GM10847 (cell line): ENCODE data around the gene BARX1.

Source experiments
- POLR2A ChIP-seq: IDR thresholded peaks from 2 replicates; pipeline ENCODE4 v1.6.1; 2011; ENCODE audit not compliant: insufficient read length; ENCODE audit errors: extremely low read depth

BARX1 gene

DNA sequence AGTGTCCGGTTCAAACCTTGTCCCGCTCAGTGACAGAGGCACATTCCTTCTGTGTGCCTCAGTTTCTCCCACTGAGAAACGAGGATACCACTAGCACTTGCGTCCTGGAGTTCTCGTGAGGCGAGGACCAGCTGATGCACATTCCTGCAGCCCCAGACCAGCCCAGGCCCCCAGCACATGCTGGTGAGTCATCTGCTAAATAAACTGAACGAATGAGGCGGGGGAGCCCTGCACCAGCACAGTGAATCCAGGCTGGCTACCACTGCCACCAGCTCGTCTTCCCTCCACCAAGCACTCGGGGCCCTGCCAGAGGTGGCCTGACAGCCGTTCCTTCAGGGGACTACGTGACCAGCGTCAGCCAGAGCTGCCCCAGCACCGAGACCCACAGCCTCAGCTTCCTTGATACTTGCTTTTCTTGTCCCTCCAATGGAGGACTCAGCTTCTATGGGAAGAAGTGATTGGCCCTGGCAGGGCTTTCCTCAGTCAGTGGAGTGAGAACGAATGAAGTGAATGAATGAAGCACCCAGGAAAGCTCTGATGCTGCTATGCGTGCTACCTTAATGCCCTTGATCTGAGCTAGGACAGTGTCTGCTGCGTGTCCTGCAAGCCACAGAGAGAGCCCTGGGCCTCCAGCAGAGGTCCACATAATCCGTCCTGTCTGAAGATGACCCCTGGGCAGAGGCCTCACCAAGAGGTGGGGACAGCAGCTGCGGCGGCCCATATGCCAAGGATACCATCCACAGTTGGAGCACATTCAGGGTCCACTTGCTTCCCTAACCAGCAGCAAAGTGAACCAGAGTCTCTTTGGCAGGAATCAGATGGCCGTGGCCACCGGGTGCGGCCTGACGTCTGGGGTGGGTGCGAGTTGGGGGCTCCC lies 13.5 kb upstream of the BARX1 start:
- no peak for TF ChIP-seq POLR2A

DNA sequence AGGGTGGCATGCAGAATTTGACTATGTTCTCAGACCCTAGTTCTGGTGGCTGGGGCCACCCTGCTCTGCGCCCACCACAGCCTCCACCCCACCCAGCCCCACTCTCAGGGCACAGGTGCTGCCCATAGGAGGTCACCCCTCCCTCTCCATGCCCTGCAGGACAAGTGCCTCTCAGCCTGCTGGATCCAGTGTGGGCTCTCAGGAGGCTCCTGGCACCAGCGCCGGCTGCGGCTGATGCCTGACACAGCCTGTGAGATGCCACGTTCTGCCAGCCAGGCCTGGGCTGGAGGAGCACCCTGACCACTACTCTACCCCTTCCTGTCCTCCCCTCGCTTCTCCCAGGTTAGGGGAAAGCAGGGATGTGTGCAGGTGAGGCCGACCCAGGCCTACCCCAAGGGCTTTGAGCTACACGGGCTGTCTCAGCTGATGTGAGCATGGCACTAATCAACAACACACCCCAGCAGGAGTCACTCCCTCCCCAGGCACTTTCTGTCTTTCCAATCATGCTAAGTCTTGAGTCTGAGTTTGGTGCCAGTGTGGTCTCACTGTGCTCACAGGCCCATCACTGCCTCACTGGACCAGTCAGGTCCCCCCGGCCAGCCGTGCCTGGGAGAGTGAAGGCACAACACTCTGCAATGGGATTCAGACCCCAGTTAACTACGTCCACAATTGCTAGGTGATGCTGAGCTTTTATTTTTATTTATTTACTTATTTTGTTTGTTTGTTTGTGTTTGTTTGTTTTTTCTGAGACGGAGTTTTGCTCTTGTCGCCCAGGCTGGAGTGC lies 12.1 kb upstream of the BARX1 start:
- no peak for TF ChIP-seq POLR2A

DNA sequence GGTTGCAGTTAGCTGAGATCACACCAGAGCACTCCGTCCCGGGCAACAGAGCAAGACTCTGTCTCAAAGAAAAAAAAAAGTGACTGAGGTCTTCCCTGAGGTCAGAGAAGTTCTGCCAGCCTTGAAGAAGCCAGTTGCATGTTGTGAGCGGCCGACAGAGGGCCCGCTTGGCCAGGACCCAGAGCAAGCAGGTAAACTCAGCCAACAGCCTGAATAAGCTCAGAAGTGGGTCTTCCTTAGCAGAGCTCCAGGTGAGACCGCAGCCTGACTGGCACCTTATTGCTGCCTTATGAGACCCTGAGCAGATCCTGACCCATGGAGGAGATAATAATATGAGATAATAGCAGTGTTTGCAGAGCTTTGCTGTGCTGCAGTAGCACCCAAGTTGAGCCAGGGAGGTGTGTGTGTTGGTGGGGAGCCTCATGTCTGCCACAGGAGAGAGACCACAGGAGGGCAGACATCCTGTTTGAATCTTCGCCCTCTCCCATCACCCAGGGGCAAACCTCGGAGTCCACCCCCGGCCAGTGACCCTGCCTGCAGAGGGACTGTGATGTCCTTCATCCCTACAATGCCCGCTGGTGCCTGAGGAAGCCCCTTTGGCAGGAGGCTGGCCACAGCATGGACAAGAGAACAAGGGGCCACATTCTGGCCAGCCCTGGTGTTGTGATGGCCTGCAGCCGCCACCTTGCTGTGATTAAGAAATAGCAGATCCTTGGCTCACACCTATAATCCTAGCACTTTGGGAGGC lies 10.8 kb upstream of the BARX1 start:
- no peak for TF ChIP-seq POLR2A

DNA sequence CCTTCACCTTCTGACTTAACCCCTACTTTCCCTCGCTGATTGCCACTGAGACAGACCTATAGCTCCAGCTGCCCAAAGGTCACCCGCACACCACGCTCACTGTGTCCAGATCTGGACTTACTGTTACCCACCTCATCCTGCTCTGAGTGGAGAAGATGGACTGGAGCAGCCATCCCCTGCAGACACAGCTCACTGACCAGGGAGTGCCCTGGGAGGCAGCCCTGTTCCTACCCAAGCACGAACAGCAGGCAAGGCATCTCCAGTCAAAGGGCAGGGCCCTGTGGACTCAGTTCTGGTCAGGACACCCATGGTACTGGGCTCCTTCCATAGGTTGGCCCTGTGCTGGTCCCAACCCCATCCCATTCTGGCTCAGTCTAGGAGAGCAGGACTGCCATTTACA lies 9.5 kb upstream of the BARX1 start:
- no peak for TF ChIP-seq POLR2A

DNA sequence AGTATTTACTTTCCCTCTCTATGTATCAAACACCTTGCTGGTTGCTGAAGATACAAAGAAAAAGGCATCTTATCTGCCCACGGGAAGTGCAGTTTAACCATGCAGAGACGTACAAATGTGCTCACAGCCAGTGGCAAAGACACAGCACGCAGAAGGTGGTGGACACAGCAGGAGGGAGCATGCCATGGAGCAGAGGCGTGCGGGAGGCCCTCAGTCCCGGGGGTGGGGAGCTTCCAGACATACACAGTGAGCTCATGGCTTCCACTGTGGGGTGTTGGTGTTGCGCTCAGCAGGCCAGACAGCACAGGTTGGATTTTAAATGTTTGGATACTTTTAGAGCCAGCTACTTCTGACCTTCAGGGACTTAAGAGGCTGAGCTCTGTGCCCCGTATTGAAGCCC lies 8.8 kb upstream of the BARX1 start:
- no peak for TF ChIP-seq POLR2A

DNA sequence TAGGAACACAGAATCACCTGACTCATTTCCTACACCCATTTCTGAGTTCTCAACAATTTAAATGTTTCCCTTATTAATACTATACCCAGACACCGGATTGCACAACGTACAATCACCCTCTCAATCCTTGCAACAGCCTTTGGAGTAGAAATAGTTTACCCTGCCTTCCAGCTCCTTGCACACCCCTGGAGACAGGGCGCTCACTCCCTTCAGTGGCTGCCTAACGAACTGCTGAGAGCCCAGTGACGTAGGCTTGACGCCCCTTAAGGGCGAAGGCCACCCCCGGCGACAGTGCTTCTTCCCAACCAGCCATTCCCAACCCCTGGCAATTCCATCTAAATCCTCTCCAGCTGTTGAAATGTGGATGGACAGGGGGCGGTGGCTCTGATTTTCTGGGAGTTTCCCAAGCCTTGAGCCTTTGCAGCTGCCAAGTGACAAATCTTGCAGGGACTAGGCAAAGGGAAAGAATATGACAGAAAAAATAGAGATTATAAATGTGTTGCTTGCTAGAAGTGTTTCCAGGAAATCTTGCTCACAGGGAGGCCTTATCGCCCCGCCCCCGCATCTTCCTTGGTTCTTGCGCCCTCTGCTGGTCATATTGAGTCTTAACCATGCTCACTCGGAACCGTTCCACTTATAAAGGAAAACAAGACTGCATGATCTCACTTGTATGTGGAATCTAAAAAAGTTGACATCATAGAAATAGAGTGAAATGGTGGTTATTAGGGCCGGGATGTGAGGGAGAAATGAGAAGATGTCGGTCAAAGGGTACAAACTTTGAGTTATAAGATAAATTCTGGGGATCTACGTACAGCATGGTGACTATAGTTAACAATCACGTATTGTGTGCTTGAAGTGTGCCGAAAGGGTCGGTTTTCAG lies 7.6 kb upstream of the BARX1 start:
- no peak for TF ChIP-seq POLR2A

DNA sequence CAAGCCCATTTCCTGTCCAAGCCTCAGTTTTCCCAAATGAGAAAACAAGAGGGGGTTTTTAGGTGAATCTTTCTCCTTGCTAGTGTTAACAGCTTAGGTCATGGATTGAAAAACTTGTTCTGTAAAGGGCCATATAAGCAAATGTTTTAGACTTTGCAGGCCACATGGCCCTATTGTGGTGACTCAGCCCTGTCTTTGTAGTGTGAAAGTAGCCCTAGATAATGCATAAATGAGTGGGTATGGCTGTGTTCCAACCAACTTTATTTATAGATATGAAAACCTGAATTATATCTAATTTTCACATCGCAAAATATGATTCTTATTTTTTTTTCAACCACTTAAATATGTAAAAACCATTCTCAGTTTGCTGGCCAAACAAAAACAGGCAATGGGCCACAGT lies 6.9 kb upstream of the BARX1 start:
- TF ChIP-seq POLR2A: no peak

DNA sequence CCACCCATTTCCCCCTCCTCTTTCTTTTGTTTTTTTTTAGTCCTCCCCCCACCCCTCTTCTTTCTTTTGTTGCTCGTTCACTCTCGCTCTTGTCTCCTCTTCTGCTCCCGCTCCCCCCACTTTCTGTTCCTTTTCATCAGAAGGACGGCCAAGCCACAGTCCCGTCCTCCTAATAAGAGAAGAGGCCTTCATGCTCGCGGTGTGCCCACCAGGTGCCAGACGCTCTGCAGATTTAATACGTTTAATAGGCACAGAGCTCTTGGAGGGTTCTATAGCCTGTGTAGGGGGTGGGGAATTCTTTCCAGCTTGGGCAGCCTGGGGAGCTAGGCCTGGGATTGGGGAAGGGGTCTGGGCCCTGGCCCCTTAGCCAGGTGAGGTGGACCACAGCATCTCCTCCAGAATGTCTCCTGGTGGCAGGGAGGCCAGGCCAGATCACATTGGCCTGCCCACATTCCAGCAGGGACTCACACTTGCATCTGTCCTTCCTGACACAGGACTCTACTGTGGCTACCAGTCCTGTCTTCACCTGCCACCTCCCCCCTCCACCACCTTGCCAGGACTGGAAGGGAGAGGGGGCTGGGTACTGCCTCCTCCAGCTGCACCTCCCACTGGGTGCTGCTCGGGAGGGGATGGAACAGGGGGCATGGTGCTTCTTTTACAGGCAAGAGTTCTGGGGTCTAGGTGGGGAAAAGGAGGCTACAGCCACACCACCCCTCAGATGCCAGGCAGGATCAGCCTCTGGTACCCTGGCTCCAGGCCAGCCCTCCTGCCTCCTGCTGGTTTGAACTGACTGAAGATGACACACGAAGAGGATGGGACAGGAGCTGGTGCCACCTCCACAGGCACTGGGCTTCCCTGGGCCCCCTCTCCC lies 6.1 kb upstream of the BARX1 start:
- TF ChIP-seq POLR2A: no peak

DNA sequence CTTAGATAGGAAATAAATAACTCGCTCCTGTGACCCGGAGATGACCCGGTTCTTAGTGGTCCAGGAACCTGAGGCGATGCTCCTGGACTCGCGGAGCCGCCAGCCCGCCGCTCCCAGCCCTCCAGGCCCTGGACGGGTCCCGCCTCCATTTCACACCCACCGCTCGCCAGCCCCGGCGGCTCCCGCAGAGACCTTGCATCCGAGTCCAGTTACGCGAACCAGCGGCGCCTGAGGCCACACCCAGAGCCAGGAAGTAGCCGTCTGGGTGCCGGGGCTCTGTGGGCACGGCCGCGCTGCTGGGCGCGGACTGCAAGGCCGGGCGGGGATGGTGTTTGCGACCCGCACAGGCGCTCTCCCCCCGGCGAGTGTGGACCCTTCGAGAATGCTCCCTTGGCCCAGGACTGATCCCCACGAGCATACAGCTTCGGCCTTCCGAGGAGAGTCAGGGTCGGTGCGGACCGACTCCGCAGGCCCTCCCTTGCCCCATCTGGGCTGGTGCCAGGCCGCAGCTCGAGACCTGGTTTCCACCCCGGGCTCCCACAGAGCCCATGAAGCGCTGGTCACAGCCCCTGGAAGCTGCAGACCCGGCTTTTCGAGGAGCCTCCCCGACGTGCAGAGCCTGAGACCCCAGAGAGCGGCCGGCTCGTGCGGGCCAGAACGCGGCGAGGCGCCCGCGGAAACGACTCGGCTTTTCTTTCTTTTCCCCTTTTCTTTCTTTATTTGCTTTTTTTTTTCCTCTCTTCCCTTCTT lies 5.2 kb upstream of the BARX1 start:
- TF ChIP-seq POLR2A: no peak

DNA sequence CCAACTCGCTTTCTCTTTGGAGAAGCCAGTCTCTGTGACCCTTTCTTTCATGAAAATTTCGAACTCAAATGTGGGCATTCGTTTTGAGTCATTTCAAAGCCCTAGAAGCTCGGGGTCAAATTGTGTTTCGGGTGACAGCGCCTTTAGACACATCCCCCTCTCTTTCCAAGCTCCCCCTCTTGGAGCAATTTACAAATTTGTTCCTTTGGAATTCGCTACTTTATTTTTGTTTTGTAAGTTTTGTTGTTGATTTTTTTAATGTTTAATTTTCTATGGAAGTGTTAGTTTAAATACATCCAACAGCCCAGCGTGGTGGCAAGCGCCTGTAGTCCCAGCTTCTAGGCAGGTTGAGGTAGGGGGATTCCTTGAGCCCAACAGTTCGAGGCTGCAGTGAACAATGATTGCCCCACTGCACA lies 4.6 kb upstream of the BARX1 start:
- TF ChIP-seq POLR2A: no peak

DNA sequence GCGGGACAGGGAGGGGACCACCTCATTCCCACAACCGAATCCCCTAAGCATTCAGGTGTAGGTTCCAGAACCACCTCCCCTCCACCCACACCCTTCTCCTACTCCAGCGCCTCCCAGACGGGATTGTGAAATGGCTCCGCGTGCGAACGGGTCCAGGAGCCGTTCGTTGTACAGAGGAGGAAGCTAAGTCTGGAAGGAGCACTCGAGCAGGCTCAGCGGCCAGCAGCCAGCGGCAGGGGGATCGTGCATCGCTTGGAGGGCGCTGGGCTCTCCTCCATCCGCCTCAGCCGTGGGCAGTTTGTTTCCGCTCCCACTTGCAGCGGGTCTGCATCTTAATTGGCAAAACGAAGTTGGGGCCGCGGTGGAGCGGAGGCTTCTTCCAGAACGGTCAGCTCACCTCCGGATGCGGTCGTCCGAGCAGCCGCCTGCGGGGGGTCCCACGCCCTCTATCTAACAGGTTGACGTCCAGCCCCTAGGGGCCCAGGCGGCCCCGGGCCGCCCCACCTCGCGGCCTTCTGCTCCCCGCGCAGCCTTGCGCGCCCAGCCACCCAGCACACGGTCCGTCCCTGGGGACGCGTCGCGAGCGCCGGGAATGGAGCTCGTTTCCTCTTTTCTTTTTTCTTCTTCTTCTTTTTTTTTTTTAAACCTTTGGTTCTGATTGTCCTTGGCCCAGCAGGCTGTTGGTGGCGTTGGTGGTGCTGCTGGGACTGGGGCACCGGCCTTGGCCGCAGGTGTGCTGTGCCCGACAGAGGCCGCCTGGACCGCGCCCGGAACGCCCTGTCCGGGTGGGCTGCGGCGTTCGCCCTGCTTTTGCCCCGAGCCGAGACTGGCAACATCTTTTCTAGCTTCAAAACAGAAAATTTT lies 3.9 kb upstream of the BARX1 start:
- no peak for TF ChIP-seq POLR2A

DNA sequence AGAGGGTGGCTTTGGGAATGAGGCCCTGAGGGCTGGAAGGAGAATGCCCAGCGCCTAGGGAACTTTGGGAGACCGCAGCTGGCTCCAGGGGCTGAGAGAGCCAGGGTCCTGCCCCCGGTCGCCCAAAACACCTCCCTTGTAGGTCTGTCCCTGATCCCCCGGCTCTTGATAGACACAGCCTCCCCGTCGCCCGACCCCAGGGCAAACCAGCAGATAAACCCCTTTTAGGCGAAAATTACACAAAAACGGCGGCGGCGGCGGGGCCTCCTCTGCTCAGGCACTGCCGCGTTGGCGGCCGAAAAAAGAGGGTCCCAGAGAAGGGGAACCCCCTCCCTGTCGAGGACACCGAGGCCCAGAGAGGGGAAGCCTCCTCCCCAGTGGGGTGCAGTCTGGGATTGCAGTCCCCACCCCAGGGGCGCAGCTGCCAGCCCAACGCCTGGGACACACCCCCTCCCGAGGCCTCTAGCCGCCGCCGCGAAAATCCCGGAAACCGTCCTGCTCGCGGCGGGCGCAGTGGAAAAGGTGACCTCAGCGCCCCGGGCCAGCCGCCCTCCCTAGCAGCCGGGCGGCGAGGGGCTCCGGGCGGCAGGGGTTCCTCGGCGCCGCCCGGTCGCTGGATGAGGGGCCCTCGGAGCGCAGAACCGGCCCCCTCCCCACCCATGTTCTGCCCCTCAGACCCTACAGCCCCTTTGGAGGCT lies 3.1 kb upstream of the BARX1 start:
- TF ChIP-seq POLR2A: no peak
